ENCODE results near the gene HACD2.
"Not testable (repeated sequence)": the region's sequence is repeated elsewhere in the genome, so short reads cannot be mapped to it uniquely, and the experiment has no call there.

HACD2 gene

GRCh38 chr3:123621186-123621849 is 36.5 kb upstream of the HACD2 start:
- H3K4me3 ChIP-seq (ENCODE audit: low read length), result no peak overlapping the region
- TF ChIP-seq ZNF274 (IDR thresholded peaks at IDR 0.05; ENCODE audit: low read depth, low read length), result no peak

GRCh38 chr3:123620343-123620742 is 35.5 kb upstream of the HACD2 start:
- TF ChIP-seq ZNF274 (IDR thresholded peaks at IDR 0.05; ENCODE audit: low read depth, low read length), result no peak
- no peak overlapping the region for H3K4me3 ChIP-seq (ENCODE audit: low read length)

GRCh38 chr3:123618768-123619484 is 34.1 kb upstream of the HACD2 start:
- no peak for TF ChIP-seq ZNF274 (IDR thresholded peaks at IDR 0.05; ENCODE audit: low read depth, low read length)
- H3K4me3 ChIP-seq (ENCODE audit: low read length), result no peak overlapping the region

GRCh38 chr3:123618076-123618708 is 33.3 kb upstream of the HACD2 start:
- H3K4me3 ChIP-seq (ENCODE audit: low read length), result no peak overlapping the region

GRCh38 chr3:123616593-123616992 is 31.7 kb upstream of the HACD2 start:
- no peak for TF ChIP-seq ZNF274 (IDR thresholded peaks at IDR 0.05; ENCODE audit: low read depth, low read length)
- no peak overlapping the region for H3K4me3 ChIP-seq (ENCODE audit: low read length)

More at GRCh38 chr3:123618076-123618708, 33.3 kb upstream of the HACD2 start:
- no peak for TF ChIP-seq ZNF274 (IDR thresholded peaks at IDR 0.05; ENCODE audit: low read depth, low read length)

- H3K4me3 ChIP-seq (ENCODE audit: low read length), result no peak overlapping the region
- TF ChIP-seq ZNF274 (IDR thresholded peaks at IDR 0.05; ENCODE audit: low read depth, low read length), result no peak
These were observed 28.7 kb upstream of the HACD2 start for GRCh38 chr3:123613543-123613942.

- H3K4me3 ChIP-seq (ENCODE audit: low read length), result not testable (repeated sequence)
These were observed 26.8 kb upstream of the HACD2 start for GRCh38 chr3:123611674-123612073.

- no peak overlapping the region for H3K4me3 ChIP-seq (ENCODE audit: low read length)
- TF ChIP-seq ZNF274 (IDR thresholded peaks at IDR 0.05; ENCODE audit: low read depth, low read length), result no peak
These were observed 26.2 kb upstream of the HACD2 start for GRCh38 chr3:123611082-123611481.

GRCh38 chr3:123610331-123610730 is 25.5 kb upstream of the HACD2 start:
- no peak overlapping the region for H3K4me3 ChIP-seq (ENCODE audit: low read length)
- no peak for TF ChIP-seq ZNF274 (IDR thresholded peaks at IDR 0.05; ENCODE audit: low read depth, low read length)

- H3K4me3 ChIP-seq (ENCODE audit: low read length), result no peak overlapping the region
- no peak for TF ChIP-seq ZNF274 (IDR thresholded peaks at IDR 0.05; ENCODE audit: low read depth, low read length)
These were observed 24.2 kb upstream of the HACD2 start for GRCh38 chr3:123609063-123609462.

GRCh38 chr3:123608263-123608937 is 23.5 kb upstream of the HACD2 start:
- no peak for TF ChIP-seq ZNF274 (IDR thresholded peaks at IDR 0.05; ENCODE audit: low read depth, low read length)

GRCh38 chr3:123606527-123606926 is 21.7 kb upstream of the HACD2 start:
- no peak for TF ChIP-seq ZNF274 (IDR thresholded peaks at IDR 0.05; ENCODE audit: low read depth, low read length)
- H3K4me3 ChIP-seq (ENCODE audit: low read length), result no peak overlapping the region

More at GRCh38 chr3:123608263-123608937, 23.5 kb upstream of the HACD2 start:
- no peak overlapping the region for H3K4me3 ChIP-seq (ENCODE audit: low read length)

- H3K4me3 ChIP-seq (ENCODE audit: low read length), result no peak overlapping the region
- no peak for TF ChIP-seq ZNF274 (IDR thresholded peaks at IDR 0.05; ENCODE audit: low read depth, low read length)
These were observed 21.0 kb upstream of the HACD2 start for GRCh38 chr3:123605789-123606234.

- H3K4me3 ChIP-seq (ENCODE audit: low read length), result not testable (repeated sequence)
These were observed 18.3 kb upstream of the HACD2 start for GRCh38 chr3:123603153-123603552.
